GM19035 (cell line): ENCODE measurements around the gene KCNE4.
"Not testable (repeated sequence)": the region's sequence is repeated elsewhere in the genome, so short reads cannot be mapped to it uniquely, and the experiment has no call there.

ENCODE experiments used
- ATAC-seq: cut with Tn5 transposase; IDR thresholded peaks from one replicate; pipeline ENCODE4 v1.9.1; 2021; ENCODE audit not compliant: unreplicated experiment

The KCNE4 gene

GRCh38 chr2:223056701-223057418, 4.9 kb downstream of the KCNE4 start:
- ATAC-seq, result no peak

- ATAC-seq, result no peak
Measured at GRCh38 chr2:223057569-223057968, 5.6 kb downstream of the KCNE4 start.

- ATAC-seq, result no peak
Measured at GRCh38 chr2:223058952-223059716, 7.1 kb downstream of the KCNE4 start.

GRCh38 chr2:223060201-223060825, 8.3 kb downstream of the KCNE4 start:
- ATAC-seq, result no peak

- no peak for ATAC-seq
Measured at GRCh38 chr2:223062396-223062795, 10.4 kb downstream of the KCNE4 start.

GRCh38 chr2:223065107-223065506, 13.1 kb downstream of the KCNE4 start:
- no peak for ATAC-seq

GRCh38 chr2:223066721-223067120, 14.7 kb downstream of the KCNE4 start:
- no peak for ATAC-seq

GRCh38 chr2:223068071-223068470, 16.1 kb downstream of the KCNE4 start:
- ATAC-seq, result no peak

- no peak for ATAC-seq
Measured at GRCh38 chr2:223069465-223069864, 17.5 kb downstream of the KCNE4 start.

GRCh38 chr2:223069988-223070387, 18.0 kb downstream of the KCNE4 start:
- ATAC-seq, result no peak

- no peak for ATAC-seq
Measured at GRCh38 chr2:223071139-223071538, 19.1 kb downstream of the KCNE4 start.

GRCh38 chr2:223072826-223073225, 20.8 kb downstream of the KCNE4 start:
- ATAC-seq, result no peak

GRCh38 chr2:223075301-223076270, 23.6 kb downstream of the KCNE4 start:
- peak; percentile 76 for ATAC-seq

GRCh38 chr2:223076573-223076972, 24.6 kb downstream of the KCNE4 start:
- ATAC-seq, result no peak

- ATAC-seq, result no peak
Measured at GRCh38 chr2:223078482-223078881, 26.5 kb downstream of the KCNE4 start.

- no peak for ATAC-seq
Measured at GRCh38 chr2:223079378-223079777, 27.4 kb downstream of the KCNE4 start.

- no peak for ATAC-seq
Measured at GRCh38 chr2:223079925-223080324, 27.9 kb downstream of the KCNE4 start.

- ATAC-seq, result not testable (repeated sequence)
Measured at GRCh38 chr2:223080790-223081360, 28.9 kb downstream of the KCNE4 start.

- no peak for ATAC-seq
Measured at GRCh38 chr2:223081789-223082188, 29.8 kb downstream of the KCNE4 start.

- no peak for ATAC-seq
Measured at GRCh38 chr2:223082706-223083105, 30.7 kb downstream of the KCNE4 start.
